Measurements from ENCODE around the gene HECW1. TPM values are rescaled to one million over a fixed set of nuclear protein-coding genes. Genes with fewer than 3 reads are reported as not detected.

HECW1 gene
- total RNA-seq, 3 donors from 2014 or later, result 0.76 to 1.6 (median 1.2) TPM

- Histone ChIP-seq H3K9me3 (no peaks in the 10 kb centered on the region), H3K4me3 (no peak overlapping the region), H3K36me3 (ENCODE audit: low read depth) (no peaks in the 10 kb centered on the region), H3K4me1 (ENCODE audit: low read depth) (no peaks in the 10 kb centered on the region)
- ATAC-seq, result no peak
- no peak for TF ChIP-seq CTCF (IDR thresholded peaks at IDR 0.05)
- DNase-seq, result no peak
- intact Hi-C loops (cut with DNase I, micrococcal nuclease), result no loop called here
Observed at GRCh38 chr7:43516581-43517342, 404.3 kb downstream of the HECW1 start.

GRCh38 chr7:43517464-43517863, 405.0 kb downstream of the HECW1 start:
- no peak for TF ChIP-seq CTCF (IDR thresholded peaks at IDR 0.05)
- ATAC-seq, result no peak
- intact Hi-C loops (cut with DNase I, micrococcal nuclease), result no loop called here
- no peaks in the 10 kb centered on the region for H3K9me3 ChIP-seq
- H3K4me1 ChIP-seq (ENCODE audit: low read depth), result no peaks in the 10 kb centered on the region
- H3K4me3 ChIP-seq, result no peak overlapping the region
- DNase-seq, result no peak
- no peaks in the 10 kb centered on the region for H3K36me3 ChIP-seq (ENCODE audit: low read depth)

GRCh38 chr7:43520201-43520600, 407.8 kb downstream of the HECW1 start:
- Histone ChIP-seq H3K36me3 (ENCODE audit: low read depth) (no peaks in the 10 kb centered on the region), H3K9me3 (no peaks in the 10 kb centered on the region), H3K4me3 (no peak overlapping the region), H3K4me1 (ENCODE audit: low read depth) (no peaks in the 10 kb centered on the region)
- intact Hi-C loops (cut with DNase I, micrococcal nuclease), result no loop called here
- TF ChIP-seq CTCF (IDR thresholded peaks at IDR 0.05), result no peak
- DNase-seq, result no peak
- ATAC-seq, result no peak

GRCh38 chr7:43522406-43523156, 410.1 kb downstream of the HECW1 start:
- intact Hi-C loops (cut with DNase I, micrococcal nuclease), result no loop called here
- ATAC-seq, result no peak
- Histone ChIP-seq H3K4me1 (ENCODE audit: low read depth) (no peaks in the 10 kb centered on the region), H3K9me3 (no peaks in the 10 kb centered on the region), H3K4me3 (no peak overlapping the region), H3K36me3 (ENCODE audit: low read depth) (no peaks in the 10 kb centered on the region)
- no peak for DNase-seq
- TF ChIP-seq CTCF (IDR thresholded peaks at IDR 0.05), result no peak

- H3K36me3 ChIP-seq (ENCODE audit: low read depth), result no peaks in the 10 kb centered on the region
- intact Hi-C loops (cut with DNase I, micrococcal nuclease), result no loop called here
Observed at GRCh38 chr7:43528576-43529354, 416.3 kb downstream of the HECW1 start.

More at GRCh38 chr7:43528576-43529354, 416.3 kb downstream of the HECW1 start:
- no peak for ATAC-seq
- no peaks in the 10 kb centered on the region for H3K9me3 ChIP-seq
- no peak overlapping the region for H3K4me3 ChIP-seq
- H3K4me1 ChIP-seq (ENCODE audit: low read depth), result no peaks in the 10 kb centered on the region
- no peak for TF ChIP-seq CTCF (IDR thresholded peaks at IDR 0.05)
- no peak for DNase-seq
